HG02759 (cell line): Measurements from ENCODE around the gene KIF26A.
"Not testable (repeated sequence)": the region's sequence is repeated elsewhere in the genome, so short reads cannot be mapped to it uniquely, and the experiment has no call there.

Experiments used
- ATAC-seq: cut with Tn5 transposase; IDR thresholded peaks from one replicate; pipeline ENCODE4 v1.9.1; 2021; ENCODE audit warnings: mild to moderate bottlenecking, moderate library complexity; ENCODE audit not compliant: unreplicated experiment

KIF26A gene

GRCh38 chr14:104205781-104206180, 67.4 kb downstream of the KIF26A start:
- no peak for ATAC-seq

DNA sequence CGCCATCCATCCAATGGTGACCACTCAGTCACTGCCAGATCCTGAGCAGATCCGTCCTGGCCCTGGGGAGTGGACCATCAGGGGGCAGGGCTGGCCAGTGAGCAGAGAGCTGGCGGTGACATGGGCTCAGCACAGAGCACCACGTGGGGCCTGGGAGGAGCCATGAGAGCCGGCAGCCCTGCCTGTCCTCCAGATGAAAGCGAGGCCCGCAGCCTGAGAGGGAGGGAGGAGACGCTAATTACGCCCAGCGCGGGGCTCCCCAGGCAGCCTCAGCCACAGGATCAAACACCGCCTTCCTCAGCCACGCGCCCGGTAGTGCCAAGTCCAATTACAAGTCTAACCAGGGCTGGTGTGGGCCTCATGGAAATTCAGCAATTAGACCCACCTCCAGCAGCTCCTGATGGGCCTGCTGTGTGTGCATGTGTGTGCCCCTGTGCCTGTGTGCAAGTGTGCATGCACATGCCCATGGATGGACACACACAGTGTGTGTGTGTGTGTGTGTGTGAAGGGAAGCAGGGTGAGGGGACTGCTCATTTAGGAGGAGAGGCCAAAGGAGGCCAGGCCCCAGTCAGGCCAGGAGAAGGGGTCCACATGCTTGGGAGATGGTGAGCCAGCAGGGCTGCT, 68.0 kb downstream of the KIF26A start:
- no peak for ATAC-seq

DNA sequence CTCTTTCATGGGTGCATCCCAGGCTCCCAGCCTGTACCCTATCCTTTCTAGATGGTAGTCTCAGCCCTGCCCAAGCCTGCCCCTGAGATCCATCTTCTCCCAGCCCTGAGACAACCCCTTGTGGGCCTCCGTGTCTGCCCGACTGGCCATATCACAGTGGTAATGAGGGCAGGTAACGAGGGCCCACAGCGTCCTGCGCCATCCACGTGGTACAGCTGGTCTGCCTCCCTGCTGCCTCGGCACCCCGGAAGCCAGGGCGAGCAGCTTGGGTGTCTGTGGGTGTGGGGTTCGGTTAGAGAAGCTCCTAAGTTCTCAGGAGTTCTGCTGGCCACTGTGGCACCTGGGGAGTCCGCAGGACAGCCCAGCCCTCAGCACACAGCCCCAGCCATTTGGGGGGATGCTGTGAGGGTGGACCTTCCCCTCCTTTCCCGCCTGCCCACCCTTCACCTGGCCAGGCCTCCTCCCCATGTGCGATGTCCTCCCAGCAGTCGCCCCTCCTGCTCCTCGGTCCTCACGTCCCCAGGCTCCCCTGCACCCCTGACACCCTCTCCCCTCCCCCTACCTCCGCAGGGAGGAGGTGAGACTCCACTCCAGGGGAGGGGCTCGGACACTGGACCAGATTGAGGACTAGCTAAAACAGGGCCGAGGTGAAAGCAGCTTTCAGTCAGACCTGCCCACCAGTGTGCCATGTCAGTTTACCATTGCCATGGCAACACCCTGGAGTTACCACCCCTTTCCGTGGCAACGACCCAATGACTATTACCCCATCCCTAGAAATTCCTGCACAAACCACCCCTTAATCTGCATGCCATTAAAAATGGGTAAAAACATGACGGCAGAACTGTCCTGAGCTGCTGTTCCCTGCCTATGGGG, 69.0 kb downstream of the KIF26A start:
- no peak for ATAC-seq

- not testable (repeated sequence) for ATAC-seq
These were observed 69.6 kb downstream of the KIF26A start for GRCh38 chr14:104208015-104208295.

DNA sequence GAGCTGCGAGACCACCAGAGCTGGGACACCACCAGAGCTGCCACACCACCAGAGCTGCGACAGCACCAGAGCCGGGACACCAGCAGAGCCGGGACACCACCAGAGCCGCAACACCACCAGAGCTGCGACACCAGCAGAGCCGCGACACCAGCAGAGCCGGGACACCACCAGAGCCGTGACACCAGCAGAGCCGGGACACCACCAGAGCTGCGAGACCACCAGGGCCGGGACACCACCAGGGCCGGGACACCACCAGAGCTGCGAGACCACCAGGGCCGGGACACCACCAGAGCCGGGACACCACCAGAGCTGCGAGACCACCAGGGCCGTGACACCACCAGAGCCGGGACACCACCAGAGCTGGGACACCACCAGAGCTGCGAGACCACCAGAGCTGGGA, 69.9 kb downstream of the KIF26A start:
- ATAC-seq, result not testable (repeated sequence)

DNA sequence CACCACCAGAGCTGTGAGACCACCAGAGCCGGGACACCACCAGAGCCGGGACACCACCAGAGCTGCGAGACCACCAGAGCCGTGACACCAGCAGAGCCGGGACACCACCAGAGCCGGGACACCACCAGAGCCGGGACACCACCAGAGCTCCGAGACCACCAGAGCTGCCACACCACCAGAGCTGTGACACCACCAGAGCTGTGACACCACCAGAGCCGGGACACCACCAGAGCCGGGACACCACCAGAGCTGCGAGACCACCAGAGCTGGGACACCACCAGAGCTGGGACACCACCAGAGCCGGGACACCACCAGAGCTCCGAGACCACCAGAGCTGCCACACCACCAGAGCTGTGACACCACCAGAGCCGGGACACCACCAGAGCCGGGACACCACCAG, 70.7 kb downstream of the KIF26A start:
- not testable (repeated sequence) for ATAC-seq

DNA sequence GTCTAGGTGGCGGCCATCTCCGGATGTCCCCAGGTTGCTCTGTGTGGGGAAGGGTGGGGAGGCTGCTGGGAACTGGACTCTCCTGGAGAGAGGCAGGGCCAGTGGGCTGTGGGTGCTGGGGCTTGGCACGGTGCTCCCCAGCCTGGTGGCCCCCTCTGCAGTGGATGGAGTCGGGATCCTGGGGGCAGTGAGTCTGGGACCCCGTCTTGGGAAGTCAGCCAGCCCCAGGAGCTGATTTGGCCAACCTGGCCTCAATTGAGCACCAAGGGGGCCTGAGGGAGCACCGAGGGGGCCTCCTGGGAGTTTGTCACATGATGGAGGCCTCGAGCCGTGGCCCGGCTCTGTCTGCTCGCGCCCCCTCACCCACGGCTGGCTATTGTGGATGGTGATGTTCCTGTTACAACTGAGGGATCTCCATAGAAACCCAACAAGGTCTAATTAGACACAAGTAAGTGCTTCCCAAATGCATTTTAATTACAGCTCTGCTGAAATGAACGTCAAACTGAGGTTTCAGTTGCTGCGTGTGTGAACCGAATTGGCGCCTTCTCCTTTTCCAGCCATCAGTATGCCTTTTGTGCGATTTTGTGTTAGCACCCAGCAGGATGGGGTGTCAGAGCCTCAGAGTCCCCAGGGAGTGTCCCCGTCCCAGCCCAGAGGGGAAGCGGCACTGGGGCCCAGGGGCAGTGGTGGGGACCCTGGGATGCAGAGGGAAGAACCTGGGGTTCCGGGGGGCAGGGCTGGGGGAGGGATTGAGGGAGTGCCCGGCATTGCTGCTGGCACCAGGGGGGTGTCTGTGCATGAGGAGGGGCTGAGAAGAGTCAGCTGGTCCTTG, 71.8 kb downstream of the KIF26A start:
- ATAC-seq, result no peak

DNA sequence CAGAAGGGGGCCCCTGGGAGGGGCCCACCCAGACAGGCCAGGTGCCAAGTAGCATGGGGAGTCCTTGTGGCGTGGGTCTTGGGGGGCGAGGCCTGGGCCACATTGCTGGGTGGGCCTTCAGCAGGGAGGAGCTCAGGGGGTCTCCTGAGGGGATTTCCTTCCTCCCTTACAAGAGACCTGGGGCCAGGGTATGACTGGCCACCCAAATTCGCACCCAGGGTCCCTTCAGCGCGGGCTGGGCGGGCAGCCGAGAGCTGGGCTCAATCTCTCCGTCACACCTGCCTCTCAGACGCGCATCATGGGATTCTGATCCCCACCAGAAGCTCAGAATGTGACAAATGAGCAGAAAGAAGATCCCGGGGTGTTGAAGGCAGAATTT, 72.4 kb downstream of the KIF26A start:
- ATAC-seq, result no peak

DNA sequence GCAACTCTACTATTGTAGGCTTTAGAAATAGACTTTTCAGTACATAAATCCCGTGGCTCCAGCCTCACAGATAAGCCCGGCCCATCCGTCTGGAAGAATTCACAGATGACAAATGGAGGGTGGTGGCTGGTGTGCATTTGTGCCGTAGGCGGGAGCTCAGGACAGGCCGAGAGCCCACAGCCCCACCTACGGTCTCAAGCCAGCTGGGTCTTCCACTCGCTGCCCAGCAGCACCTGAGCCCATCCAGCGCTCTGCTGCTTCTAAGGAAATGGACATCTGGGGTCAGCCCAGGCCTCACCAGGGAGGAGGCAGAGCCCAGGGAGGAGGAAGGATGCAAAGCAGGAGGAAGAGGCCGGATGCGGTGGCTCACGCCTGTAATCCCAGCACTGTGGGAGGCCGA, 72.8 kb downstream of the KIF26A start:
- ATAC-seq, result no peak

DNA sequence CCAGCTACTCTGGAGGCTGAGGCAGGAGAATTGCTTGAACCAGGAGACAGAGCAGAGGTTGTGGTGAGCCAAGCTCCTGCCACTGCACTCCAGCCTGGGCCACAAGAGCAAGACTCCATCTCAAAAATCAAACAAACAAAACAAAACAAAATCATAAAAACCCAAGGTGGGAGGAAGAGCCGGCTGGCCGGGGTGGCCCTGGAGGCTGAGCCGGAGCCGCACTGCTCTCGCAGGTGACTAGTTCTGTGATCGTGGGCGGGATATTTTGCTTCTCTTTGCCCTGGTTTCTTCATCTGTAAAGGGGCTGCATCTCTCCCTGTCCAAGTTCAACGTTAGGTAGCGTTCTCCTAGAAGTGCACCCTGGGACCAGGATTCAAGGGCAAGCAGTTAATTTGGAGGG, 73.4 kb downstream of the KIF26A start:
- no peak for ATAC-seq

- ATAC-seq, result no peak
These were observed 74.1 kb downstream of the KIF26A start for GRCh38 chr14:104212206-104213095.

- no peak for ATAC-seq
These were observed 75.1 kb downstream of the KIF26A start for GRCh38 chr14:104213301-104214034.

DNA sequence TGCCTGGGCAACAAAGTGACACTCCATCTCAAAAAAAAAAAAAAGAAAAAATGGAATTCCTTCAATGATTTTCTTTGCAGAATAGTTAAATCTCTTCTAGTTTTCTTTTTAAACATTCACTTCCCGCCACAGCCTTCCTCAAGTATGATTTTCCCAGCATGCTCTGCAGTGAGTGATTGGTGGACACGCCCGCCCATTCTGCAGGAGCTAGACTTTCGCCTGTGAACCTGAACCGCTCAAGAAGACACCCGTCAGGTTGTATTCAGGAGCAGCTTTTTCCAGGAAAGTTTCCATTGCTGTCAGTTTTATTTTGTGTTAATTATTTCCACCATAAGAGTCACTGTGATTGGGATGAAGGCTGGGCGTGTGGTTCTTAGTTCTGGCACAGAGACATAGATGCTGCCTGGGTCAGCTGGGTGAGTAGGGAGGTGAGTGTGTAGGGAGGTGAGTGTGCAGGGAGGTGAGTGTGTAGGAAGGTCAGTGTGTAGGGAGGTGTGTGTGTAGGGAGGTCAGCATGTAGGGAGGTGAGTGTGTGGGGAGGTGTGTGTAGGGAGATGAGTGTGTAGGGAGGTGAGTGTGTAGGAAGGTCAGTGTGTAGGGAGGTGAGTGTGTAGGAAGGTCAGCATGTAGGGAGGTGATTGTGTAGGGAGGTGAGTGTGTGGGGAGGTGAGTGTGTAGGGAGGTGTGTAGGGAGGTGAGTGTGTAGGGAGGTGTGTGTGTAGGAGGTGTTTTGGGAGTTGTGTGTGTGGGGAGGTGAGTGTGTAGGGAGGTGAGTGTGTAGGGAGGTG, 76.2 kb downstream of the KIF26A start:
- no peak for ATAC-seq

DNA sequence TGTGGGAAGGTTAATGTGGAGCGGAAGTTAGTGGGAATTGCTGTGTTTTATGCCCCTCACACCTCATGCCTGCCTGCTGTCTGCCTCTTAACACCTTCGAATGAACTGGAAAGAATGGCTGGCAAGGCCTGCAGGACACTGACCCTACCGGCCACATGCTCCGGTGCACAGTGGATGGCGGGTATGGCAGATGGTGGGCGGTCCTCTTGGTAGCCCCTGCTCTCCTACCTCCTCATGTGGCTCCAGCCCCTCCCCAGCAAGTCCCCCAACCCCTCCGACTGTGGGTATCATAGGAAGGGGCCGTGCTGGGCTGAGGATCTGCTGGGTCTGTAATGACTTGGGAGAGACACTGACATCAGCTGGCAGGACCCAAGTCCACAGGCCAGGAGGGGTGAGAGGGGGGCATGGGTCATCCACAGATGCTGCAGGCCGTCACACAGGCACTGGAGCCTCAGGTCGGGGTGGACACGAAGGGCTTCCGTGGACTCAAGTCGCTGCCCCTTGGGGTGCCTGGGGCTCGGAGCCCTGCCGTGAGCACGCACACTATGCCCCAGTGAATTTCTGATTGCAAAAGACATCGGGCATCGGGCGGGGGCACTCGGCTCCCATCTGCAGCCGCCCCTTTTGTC, 77.4 kb downstream of the KIF26A start:
- ATAC-seq, result no peak

DNA sequence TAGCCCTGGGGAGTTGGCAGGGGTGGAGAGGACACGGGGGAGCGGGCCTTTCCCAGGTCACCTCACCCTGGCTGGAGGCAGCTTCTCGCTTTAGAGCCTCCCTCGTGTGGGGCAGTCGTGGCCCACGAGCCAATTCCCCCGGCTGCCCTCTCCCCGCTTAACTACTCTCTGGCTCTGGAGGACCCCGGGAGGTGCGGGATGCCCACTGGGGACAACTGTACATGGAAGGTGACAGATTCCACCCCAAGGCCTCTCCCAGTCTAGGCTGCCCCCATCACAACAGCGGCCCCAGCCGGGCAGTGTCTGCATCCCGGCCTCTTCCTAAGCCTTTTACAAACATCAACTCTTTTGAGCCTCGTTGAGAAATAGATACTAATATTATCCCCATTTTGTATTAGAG, 78.1 kb downstream of the KIF26A start:
- no peak for ATAC-seq

DNA sequence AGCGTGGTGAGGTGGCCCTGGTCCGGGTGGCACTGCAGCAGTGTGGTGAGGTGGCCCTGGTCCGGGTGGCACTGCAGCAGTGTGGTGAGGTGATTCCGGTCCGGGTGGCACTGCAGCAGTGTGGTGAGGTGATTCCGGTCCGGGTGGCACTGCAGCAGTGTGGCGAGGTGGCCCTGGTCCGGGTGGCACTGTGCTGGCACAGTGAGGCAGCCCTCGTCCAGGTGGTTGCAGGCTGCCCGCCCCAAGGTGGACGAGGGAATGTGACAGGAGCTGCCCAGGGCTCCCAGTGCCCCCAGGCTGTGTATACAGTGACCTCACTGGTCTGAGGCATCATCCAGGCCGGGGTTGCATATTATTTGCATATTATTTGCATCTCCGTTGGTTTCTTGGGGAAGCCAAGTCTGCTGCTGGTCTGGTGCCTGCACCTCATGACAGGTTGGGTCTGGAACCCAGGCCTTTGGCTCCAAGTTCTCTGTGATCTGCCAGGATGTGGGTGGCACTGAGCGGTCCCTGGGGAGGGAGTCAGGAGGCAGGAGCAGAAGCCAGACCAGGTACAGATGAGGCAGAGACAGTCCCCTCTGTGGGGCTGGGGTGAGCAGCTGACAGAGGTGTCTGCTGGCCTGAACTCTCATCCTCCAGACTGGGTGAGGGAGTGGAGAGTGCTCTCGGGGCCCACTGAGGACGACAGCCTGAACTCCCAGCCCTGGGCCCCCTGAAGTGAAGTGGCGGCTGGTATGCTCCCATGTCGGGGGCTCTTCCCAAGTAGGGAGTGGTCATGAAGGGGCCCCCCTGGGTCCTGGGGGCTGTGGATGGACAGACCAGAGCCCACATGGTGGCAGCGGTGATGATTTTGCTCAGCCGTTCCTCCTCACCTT, 79.3 kb downstream of the KIF26A start:
- ATAC-seq, result no peak

GRCh38 chr14:104218361-104219180, 80.2 kb downstream of the KIF26A start:
- ATAC-seq, result no peak
